HUES48 (cell line): ENCODE measurements around the gene LAGE3.

Source experiments
- H3K27ac ChIP-seq: one replicate; pipeline ENCODE4 v1.7.0; 2013; ENCODE audit warnings: low read depth, low read length, inconsistent platforms
- H3K27me3 ChIP-seq: 2 replicates; pipeline ENCODE4 v1.6.1; 2013; ENCODE audit warnings: mild to moderate bottlenecking, low read length; ENCODE audit not compliant: control insufficient read depth, insufficient read depth
- H3K36me3 ChIP-seq: 2 replicates; pipeline ENCODE4 v1.6.1; 2013; ENCODE audit warnings: low read length; ENCODE audit not compliant: control insufficient read depth, insufficient read depth
- H3K4me1 ChIP-seq: 2 replicates; pipeline ENCODE4 v1.6.1; 2013; ENCODE audit warnings: mild to moderate bottlenecking, low read length; ENCODE audit not compliant: control insufficient read depth, insufficient read depth
- H3K4me3 ChIP-seq: 2 replicates; pipeline ENCODE4 v1.5.1; 2013; ENCODE audit warnings: mild to moderate bottlenecking, low read depth, low read length
- H3K9ac ChIP-seq: 2 replicates; pipeline ENCODE4 v1.6.1; 2013; ENCODE audit warnings: mild to moderate bottlenecking, low read depth, low read length, moderate library complexity
- H3K9me3 ChIP-seq: 2 replicates; pipeline ENCODE4 v1.6.1; 2013; ENCODE audit warnings: low read length; ENCODE audit not compliant: control insufficient read depth, insufficient read depth

Gene LAGE3

DNA sequence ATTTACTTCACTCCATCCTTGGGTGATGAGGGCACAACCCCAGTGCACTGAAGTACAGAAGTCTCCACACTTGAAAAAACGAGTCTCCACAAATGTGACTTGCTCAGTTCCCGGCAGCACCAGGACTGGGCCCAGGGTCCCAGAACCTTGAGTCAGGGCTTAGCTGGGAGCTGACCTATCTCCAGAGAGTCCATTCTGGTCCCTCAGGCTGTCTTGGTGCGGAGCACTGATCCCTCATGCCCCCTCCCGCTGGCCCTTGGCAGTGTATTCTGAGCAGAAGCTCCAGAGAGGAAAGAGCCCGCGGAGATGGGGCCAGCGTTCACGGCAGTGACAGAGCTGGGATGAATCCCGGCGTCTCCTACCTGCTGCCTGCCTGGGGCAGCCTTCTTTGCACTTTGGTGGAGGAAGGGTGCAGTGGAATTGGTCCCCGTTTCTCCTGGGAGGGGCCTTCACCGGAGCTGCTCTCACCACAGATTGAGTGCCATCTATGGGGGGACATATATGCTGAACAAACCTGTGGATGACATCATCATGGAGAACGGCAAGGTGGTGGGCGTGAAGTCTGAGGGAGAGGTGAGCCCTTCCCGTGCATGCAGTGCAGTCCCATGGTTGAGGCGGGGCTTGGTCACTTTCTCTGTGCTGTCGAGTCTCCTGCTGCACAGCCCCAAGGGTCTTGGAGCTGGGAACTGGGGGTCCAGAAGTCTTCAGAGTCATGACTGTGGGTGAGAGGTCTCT lies 38.3 kb downstream of the LAGE3 start:
- no peak overlapping the region for H3K9ac ChIP-seq
- peaks cover 39% of the 10 kb centered on the region for H3K36me3 ChIP-seq
- H3K9me3 ChIP-seq: peaks cover 28% of the 10 kb centered on the region; the same call in 1 of the 2 replicates
- no peak overlapping the region for H3K4me3 ChIP-seq
- H3K4me1 ChIP-seq: no peaks in the 10 kb centered on the region
- H3K27ac ChIP-seq: no peak overlapping the region
- H3K27me3 ChIP-seq: no peaks in the 10 kb centered on the region

DNA sequence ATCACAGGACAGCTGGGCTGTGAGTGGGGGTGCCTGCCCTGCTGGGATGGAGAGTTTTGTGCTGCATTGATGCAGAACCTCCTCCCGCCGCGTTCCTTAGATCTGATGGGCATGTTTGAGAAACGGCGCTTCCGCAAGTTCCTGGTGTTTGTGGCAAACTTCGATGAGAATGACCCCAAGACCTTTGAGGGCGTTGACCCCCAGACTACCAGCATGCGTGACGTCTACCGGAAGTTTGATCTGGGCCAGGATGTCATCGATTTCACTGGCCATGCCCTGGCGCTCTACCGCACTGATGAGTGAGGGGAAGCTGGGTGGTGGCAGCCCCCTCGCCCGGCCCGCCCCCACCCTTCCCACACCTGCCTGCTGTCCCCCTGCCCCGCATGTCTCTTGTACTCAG lies 39.2 kb downstream of the LAGE3 start:
- Histone ChIP-seq H3K9ac (no peak overlapping the region), H3K4me1 (no peaks in the 10 kb centered on the region), H3K27me3 (no peaks in the 10 kb centered on the region), H3K27ac (no peak overlapping the region), H3K36me3 (peaks cover 43% of the 10 kb centered on the region), H3K4me3 (no peak overlapping the region), H3K9me3 (peaks cover 22% of the 10 kb centered on the region; the same call in 1 of the 2 replicates)

DNA sequence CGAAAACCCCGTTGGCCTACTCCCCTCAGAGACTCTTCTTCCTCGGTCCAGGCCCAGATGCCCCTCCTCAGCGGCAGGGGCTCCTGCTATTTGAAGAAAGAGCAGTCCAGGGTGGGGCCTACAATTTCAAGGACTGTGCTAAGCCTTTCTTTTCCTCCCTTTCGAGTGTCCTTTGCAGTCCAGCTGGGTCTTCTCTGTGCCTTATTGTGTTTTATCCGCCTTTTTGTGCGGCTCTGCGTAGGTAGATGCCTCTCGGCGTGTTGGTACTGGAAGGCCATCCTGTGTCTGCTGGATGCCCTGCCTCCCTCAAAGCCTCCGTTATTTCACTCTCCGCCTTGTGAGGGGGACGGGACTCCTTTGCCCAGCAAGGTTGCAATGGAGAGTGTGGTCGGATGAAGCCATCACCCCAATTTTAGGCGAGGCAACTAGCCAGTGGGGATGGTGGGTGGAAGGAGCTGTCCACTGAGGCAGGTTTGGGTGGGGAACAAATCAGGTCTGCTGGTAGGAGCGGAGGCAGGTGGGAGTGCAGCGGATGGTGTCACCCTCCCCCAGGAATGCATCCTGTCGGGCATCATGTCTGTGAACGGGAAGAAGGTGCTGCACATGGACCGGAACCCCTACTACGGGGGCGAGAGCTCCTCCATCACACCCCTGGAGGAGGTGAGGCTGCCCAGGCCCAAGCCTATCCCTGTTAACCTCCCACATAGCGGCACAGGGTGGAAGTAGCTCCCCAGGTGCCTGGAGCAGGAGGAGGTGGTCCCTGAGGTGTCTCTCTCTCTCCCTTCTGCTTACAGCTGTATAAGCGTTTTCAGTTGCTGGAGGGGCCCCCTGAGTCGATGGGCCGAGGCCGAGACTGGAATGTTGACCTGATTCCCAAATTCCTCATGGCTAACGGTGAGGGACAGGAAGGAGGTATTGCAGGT lies 40.8 kb downstream of the LAGE3 start:
- peaks cover 37% of the 10 kb centered on the region for H3K9me3 ChIP-seq
- H3K27ac ChIP-seq: no peak overlapping the region
- H3K9ac ChIP-seq: no peak overlapping the region
- peak overlapping the region; percentile 76 for H3K4me3 ChIP-seq
- H3K36me3 ChIP-seq: peaks cover 58% of the 10 kb centered on the region
- no peaks in the 10 kb centered on the region for H3K27me3 ChIP-seq
- H3K4me1 ChIP-seq: no peaks in the 10 kb centered on the region

DNA sequence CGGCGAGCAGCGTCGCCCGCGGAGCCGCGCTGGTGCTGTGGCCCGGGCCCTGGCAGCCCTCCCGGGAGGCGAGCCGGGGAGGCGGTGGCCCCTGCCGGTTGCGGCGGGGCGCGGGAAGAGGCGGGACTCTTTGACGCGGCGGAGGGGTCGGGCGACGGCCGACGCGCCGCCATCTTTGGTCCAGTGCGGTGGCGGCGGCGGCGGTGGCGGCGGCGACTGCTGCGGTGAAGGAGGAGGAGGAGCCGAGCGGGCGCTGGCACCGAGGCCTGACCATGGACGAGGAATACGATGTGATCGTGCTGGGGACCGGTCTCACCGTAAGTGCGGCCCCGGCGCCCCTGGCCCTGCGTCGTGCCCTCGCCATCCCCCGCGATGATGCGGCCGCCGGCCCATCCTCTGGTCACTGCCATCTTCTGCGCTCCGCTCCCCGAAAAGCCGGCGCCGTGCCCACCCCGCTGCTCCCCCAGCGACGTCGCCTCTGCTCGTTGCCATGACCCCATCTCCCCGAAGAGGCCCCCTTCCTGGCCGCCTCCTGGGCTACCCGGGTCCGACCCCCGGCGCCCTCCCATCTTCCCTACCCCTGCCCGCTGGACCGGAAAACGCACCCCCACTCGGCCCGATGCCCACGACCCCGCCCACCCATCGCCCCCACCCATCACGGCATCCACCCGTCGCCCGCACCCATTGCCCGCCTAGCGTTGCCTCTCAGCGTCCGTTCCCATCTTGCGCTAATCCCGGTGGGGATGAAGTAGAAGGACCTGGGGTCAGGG lies 41.9 kb downstream of the LAGE3 start, which contains the start of gene GDI1:
GDI1 (plus strand) TSS at position 172 of the 770 bp plus-strand sequence; CDS start at position 273, 101 bp downstream.
- Histone ChIP-seq H3K27ac (peak within 1 kb of the TSS; percentile 84), H3K9ac (no peak within 1 kb of the TSS; the same call in 1 of the 2 replicates), H3K27me3 (no peaks in the 10 kb centered on the region), H3K9me3 (peaks cover 45% of the 10 kb centered on the region), H3K4me3 (peak within 1 kb of the TSS; percentile 76), H3K4me1 (no peaks in the 10 kb centered on the region), H3K36me3 (peaks cover 57% of the 10 kb centered on the region)

DNA sequence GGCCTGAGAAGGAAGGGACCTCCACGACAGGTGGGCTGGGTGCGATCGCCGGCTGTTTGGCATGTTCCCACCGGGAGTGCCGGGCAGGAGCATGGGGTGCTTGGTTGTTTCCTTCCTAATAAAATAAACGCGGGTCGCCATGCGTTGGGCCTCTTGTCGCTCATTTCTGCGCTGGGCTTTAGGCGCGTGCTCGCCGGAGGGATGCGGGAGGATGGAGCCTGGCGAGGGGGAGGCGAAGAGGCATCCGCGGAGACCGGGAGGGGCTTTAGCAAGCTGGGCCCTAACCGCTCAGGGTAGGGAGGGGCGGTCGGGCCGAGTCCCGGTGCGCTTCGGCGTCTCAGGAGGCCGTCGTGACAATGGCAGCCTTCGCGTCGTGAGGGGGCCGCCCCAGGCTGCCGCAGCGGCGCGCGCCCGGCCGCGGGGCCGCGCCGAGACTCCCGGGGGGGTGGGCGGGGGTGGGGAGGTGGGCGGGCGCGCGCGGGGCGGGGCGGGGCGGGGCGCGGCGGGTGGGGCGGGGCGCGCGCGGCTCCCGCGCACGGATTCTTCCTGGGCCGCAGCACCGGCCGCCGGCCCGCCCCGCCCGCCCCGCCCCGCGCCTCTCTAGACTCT lies 42.6 kb downstream of the LAGE3 start:
- Histone ChIP-seq H3K36me3 (peaks cover 56% of the 10 kb centered on the region), H3K9ac (no peak overlapping the region; the same call in 1 of the 2 replicates), H3K27ac (peak overlapping the region; percentile 84), H3K27me3 (no peaks in the 10 kb centered on the region), H3K4me3 (peak overlapping the region; percentile 76), H3K9me3 (peaks cover 47% of the 10 kb centered on the region), H3K4me1 (no peaks in the 10 kb centered on the region)

DNA sequence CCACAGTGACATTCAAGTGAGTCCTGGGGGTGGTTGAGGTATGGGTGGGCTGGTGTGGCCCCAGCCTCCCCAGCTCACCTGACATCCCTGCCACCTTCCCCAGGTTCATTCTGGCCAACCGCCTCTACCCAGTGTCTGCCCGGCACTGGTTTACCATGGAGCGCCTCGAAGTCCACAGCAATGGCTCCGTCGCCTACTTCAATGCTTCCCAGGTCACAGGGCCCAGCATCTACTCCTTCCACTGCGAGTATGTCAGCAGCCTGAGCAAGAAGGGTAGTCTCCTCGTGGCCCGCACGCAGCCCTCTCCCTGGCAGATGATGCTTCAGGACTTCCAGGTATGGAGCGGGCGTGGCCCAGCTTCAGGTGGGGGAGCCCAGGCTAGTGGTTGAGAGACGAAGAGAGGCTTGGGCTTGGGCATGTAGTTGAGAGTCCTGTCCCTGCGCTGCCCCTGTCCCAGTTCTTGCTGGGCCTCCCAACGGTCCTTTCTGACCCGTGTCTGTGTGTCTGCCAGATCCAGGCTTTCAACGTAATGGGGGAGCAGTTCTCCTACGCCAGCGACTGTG lies 43.8 kb downstream of the LAGE3 start:
- peaks cover 47% of the 10 kb centered on the region for H3K9me3 ChIP-seq
- H3K36me3 ChIP-seq: peaks cover 45% of the 10 kb centered on the region
- no peak overlapping the region for H3K9ac ChIP-seq
- no peaks in the 10 kb centered on the region for H3K4me1 ChIP-seq
- no peak overlapping the region for H3K27ac ChIP-seq
- no peak overlapping the region for H3K4me3 ChIP-seq
- H3K27me3 ChIP-seq: no peaks in the 10 kb centered on the region

DNA sequence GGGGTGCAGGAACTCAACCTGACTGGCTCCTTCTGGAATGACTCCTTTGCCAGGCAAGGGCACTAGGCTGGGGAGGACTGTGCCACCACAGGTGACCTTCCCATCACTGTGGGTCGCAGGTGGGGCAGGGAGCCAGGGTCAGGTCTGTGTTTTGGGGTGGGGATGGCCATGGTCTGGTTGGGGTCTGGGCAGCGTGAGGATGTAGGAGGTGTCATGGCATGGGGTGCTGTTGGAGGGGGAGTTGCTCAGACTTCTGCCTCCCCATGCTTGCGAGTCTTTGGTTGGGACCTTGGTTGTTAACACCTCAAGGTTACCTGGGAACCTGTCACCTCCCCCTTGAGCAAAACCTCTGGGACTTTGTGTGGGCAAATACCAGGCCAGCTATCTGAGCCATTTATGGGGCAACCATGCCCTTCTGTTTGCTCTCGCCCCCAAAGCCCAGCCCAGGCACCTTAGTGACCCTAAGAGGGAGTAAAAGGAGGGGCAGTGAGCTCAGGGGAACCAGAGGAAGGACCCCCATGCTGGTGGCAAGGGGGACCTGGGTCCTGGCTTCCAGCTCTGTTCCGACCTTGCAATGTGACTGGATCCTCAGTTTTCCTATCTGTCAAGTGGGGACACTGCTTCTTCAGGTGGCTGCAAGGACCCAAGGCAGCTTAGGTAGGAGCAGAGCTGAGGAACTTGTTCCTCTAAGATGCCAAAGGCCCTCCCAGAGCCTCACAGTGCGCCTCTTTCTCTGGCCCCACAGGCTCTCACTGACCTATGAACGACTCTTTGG lies 44.5 kb downstream of the LAGE3 start:
- H3K4me3 ChIP-seq: no peak overlapping the region
- no peaks in the 10 kb centered on the region for H3K4me1 ChIP-seq
- no peaks in the 10 kb centered on the region for H3K27me3 ChIP-seq
- peaks cover 45% of the 10 kb centered on the region for H3K9me3 ChIP-seq
- no peak overlapping the region for H3K27ac ChIP-seq
- H3K9ac ChIP-seq: no peak overlapping the region
- peaks cover 39% of the 10 kb centered on the region for H3K36me3 ChIP-seq

DNA sequence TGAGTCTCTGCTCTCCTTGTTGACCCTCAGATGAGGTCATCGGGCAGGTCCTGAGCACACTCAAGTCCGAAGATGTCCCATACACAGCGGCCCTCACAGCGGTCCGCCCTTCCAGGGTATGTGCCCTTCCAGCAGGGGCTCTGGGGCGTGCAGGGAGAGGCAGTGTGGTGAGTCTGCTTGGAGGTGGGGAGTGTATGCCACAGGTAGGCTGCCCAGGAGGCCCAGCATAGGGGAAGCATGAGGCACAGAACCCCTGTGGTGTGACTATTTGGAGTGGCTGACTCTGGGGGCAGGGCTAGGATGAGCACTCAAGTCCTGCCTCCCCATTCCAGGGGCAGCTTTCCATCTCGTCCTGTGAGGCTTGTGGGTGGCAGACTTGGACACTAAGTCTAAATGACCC lies 45.5 kb downstream of the LAGE3 start:
- Histone ChIP-seq H3K9me3 (peaks cover 44% of the 10 kb centered on the region), H3K4me3 (no peak overlapping the region), H3K36me3 (peaks cover 33% of the 10 kb centered on the region)

DNA sequence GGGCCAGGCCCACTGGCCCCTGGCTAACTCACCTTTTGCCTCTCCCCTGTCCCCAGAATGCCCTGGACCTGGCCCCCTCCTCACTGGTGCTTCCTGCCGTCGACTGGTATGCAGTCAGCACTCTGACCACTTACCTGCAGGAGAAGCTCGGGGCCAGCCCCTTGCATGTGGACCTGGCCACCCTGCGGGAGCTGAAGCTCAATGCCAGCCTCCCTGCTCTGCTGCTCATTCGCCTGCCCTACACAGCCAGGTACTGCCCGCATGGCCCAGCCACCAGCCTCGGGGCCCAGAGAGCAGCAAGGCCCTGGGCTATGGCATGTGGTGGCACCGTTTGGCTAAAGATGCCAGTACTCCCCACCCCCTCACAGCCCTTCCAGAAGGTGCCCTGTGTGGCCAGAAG lies 46.9 kb downstream of the LAGE3 start:
- H3K36me3 ChIP-seq: peaks cover 29% of the 10 kb centered on the region
- H3K27ac ChIP-seq: no peak overlapping the region
- no peak overlapping the region for H3K9ac ChIP-seq
- peaks cover 3% of the 10 kb centered on the region; the same call in 1 of the 2 replicates for H3K4me1 ChIP-seq
- no peaks in the 10 kb centered on the region for H3K27me3 ChIP-seq
- H3K9me3 ChIP-seq: peaks cover 37% of the 10 kb centered on the region
- H3K4me3 ChIP-seq: no peak overlapping the region

More for the DNA sequence above, 45.5 kb downstream of the LAGE3 start:
- Histone ChIP-seq H3K27ac (no peak overlapping the region), H3K4me1 (peaks cover 3% of the 10 kb centered on the region; the same call in 1 of the 2 replicates), H3K27me3 (no peaks in the 10 kb centered on the region), H3K9ac (no peak overlapping the region)
